Activated CD4-positive, CD25-positive, alpha-beta regulatory T cell treated with anti-CD3 and anti-CD28 coated beads, Interleukin-2, amount 50 U/mL, for 72 hours (primary cell): ENCODE results near the gene TRIM15.
"Not testable (repeated sequence)": the region's sequence is repeated elsewhere in the genome, so short reads cannot be mapped to it uniquely, and the experiment has no call there.

Source experiments
- DNase-seq: peaks from one replicate; pipeline ENCODE4 v3.0.0; 2021

The TRIM15 gene

GRCh38 chr6:30202366-30202765, 39.0 kb downstream of the TRIM15 start:
- DNase-seq = no peak

- no peak for DNase-seq
These were observed 40.8 kb downstream of the TRIM15 start for GRCh38 chr6:30204116-30204515.

GRCh38 chr6:30206152-30206551, 42.8 kb downstream of the TRIM15 start:
- no peak for DNase-seq

GRCh38 chr6:30206799-30207618, 43.7 kb downstream of the TRIM15 start:
- DNase-seq = no peak

GRCh38 chr6:30207619-30208295, 44.4 kb downstream of the TRIM15 start:
- no peak for DNase-seq

- no peak for DNase-seq
These were observed 48.0 kb downstream of the TRIM15 start for GRCh38 chr6:30211306-30211705.

GRCh38 chr6:30211899-30212298, 48.6 kb downstream of the TRIM15 start:
- no peak for DNase-seq

- DNase-seq = peak; percentile 95
These were observed 49.7 kb downstream of the TRIM15 start, which contains the start of gene TRIM26 for GRCh38 chr6:30212865-30213666. TSS of gene TRIM26 (minus strand) at chr6:30213406. CDS start at chr6:30199103, 14,303 bp downstream.

GRCh38 chr6:30213667-30213956, 50.3 kb downstream of the TRIM15 start:
- DNase-seq = no peak

- peak; percentile 81 for DNase-seq
These were observed 50.8 kb downstream of the TRIM15 start for GRCh38 chr6:30213957-30214656.

GRCh38 chr6:30214657-30214982, 51.3 kb downstream of the TRIM15 start:
- DNase-seq = no peak

GRCh38 chr6:30216096-30216495, 52.8 kb downstream of the TRIM15 start:
- DNase-seq = no peak

GRCh38 chr6:30219244-30219643, 55.9 kb downstream of the TRIM15 start:
- DNase-seq = no peak

- DNase-seq = not testable (repeated sequence)
These were observed 58.0 kb downstream of the TRIM15 start for GRCh38 chr6:30221395-30221794.

- not testable (repeated sequence) for DNase-seq
These were observed 58.6 kb downstream of the TRIM15 start for GRCh38 chr6:30221956-30222355.
